Panc1 (cell line): ENCODE measurements around the gene FAM72B.
"Not testable (repeated sequence)": the region's sequence is repeated elsewhere in the genome, so short reads cannot be mapped to it uniquely, and the experiment has no call there.

Source experiments
- CTCF ChIP-seq: fragments of 450-650 bp; IDR thresholded peaks from 2 replicates; pipeline ENCODE4 v1.5.1; 2017; ENCODE audit warnings: mild to moderate bottlenecking
- POLR2AphosphoS5 ChIP-seq: IDR thresholded peaks from 2 replicates; pipeline ENCODE4 v1.6.1; 2012; ENCODE audit warnings: mild to moderate bottlenecking, low read depth, low read length, moderate library complexity
- SIN3A ChIP-seq: IDR thresholded peaks from 2 replicates; pipeline ENCODE4 v1.6.1; 2012; ENCODE audit warnings: low read depth, mild to moderate bottlenecking, low read length, moderate library complexity, borderline replicate concordance; ENCODE audit not compliant: insufficient read depth

- not testable (repeated sequence) for TF ChIP-seq CTCF, SIN3A, POLR2AphosphoS5
Measured at GRCh38 chr1:121183867-121184266, 273 bp downstream of the FAM72B start.
